Medulla oblongata (tissue), 1 donor: Measurements from ENCODE around the gene EXD3.
A peak's percentile ranks its signal among the peaks of the same experiment; 100 is the strongest.
"Not testable (repeated sequence)": the region's sequence is repeated elsewhere in the genome, so short reads cannot be mapped to it uniquely, and the experiment has no call there.

Experiments
- DNase-seq: peaks from one replicate; pipeline ENCODE4 v3.0.0-alpha.2; 2015; ENCODE audit errors: extremely low spot score

EXD3 gene, protein sequence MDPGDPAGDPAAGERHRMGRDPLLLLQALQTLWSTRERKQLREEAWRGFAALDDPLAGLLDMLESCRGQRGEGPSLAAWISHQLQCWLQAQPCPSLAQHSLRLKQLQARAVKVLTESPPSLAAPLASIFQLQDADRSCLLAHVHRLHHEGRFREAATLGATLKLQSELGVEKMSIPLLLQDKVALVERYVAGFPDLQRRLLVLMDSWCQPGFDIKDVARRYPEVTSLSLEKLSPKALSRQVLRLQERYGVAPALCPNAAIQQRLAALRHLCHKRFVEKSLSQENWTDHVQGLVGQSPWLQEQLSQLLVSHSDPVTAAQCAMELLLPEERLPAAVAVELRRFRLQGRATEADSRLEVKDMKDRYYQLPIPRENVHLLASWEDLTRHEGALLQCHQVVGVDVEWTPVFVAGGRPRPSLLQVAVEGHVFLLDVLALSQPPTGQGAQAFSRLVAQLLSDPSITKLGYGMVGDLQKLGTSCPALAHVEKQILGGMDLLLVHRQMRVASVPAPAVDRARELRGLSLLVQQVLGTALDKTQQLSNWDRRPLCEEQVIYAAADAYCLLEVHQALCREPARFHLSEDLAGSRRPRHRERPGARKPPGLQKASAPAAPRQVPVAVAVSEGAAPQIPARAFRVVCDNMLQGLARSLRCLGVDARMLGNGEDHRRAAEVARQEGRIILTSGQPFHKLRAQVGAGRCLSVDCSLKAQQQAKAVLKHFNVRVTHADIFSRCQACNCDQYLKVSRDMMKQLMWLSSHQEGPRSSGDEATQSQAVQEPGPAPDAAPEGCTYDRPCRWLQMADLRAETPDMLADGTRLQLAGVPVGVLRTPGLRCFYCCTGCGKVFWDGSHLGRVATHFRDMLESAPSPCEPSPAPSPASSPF

GRCh38 chr9:137422604-137423513 is at the start of gene EXD3, which contains the start of gene NOXA1:
TSS of gene EXD3 (minus strand) at chr9:137423162. CDS start at chr9:137395357, 27,805 bp downstream.
TSS of gene NOXA1 (plus strand) at chr9:137423393. CDS start at chr9:137423530, 137 bp downstream.
- DNase-seq, result peak; percentile 95

- DNase-seq, result no peak
These were observed 47.8 kb upstream of the EXD3 start for GRCh38 chr9:137470785-137471184.

DNA sequence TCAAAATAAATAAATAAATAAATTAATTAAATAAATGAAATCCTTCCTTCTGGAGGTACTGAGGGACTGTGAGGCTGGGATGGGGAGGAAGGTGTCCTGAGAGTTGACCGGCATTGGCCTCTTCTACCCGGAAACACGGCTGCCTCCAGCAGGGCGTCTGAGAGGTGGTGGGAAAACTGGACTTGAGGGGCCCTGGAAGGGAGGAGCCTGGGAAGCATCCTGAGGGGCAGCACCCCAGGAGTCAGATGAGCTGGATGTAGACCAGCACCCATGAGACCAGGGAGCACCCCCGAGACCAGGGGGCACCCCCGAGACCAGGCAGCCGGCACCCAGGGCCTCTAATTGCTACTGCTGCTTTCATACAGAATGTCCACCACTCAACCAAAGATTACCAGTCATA is 44.9 kb upstream of the EXD3 start:
- DNase-seq, result no peak

- no peak for DNase-seq
These were observed 44.2 kb upstream of the EXD3 start for GRCh38 chr9:137467161-137467581.

DNA sequence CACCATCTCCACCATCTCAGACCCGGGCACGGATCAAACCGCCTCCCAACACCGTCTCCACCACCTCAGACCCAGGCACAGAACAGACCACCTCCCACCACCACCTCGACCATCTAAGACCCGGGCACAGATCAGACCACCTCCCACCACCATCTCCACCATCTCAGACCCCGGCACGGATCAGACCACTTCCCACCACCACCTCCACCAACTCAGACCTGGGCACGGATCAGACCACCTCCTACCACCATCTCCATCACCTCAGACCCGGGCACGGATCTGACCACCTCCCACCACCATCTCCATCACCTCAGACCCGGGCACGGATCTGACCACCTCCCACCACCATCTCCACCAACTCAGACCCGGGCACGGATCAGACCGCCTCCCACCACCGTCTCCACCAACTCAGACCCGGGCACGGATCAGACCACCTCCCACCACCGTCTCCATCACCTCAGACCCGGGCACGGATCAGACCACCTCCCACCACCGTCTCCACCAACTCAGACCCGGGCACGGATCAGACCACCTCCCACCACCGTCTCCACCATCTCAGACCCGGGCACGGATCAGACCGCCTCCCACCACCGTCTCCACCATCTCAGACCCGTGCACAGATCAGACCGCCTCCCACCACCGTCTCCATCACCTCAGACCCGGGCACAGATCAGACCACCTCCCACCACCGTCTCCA is 43.6 kb upstream of the EXD3 start:
- not testable (repeated sequence) for DNase-seq

GRCh38 chr9:137465720-137466388 is 42.9 kb upstream of the EXD3 start:
- no peak for DNase-seq

GRCh38 chr9:137465000-137465719 is 42.2 kb upstream of the EXD3 start:
- no peak for DNase-seq

GRCh38 chr9:137464291-137464999 is 41.5 kb upstream of the EXD3 start:
- DNase-seq, result no peak

GRCh38 chr9:137463931-137464290 is 40.9 kb upstream of the EXD3 start:
- DNase-seq, result no peak

- no peak for DNase-seq
These were observed 40.3 kb upstream of the EXD3 start for GRCh38 chr9:137462986-137463930.

DNA sequence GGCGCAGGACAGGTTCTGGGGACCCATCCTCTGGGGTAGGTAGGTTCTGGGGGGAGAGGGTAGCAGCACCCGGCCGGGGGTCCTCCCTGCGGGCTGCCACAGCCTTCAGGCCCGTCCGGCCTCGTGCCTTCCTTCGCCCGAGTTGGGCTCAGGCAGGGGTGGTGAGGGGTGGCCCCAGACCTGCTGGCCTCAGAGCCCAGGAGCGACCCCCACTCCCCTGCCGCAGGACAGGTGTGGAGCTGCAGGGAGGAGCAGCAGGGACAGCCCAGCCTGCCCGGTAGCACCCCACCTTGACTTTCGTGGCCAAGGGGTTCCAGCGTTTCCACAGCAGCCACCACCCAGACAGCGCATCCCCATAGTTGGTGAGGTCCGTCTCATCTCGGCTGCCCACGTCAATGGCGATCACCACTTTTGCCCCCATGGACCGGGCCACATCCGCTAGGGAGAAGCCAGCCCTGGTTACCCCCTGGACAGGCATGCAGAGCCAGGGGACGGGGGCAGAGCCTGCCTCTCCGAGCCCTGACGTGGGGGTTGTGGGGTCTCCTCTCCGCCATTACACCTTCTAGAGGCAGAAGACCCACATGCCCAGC is 39.5 kb upstream of the EXD3 start:
- DNase-seq, result no peak

GRCh38 chr9:137461663-137462395 is 38.9 kb upstream of the EXD3 start:
- no peak for DNase-seq

DNA sequence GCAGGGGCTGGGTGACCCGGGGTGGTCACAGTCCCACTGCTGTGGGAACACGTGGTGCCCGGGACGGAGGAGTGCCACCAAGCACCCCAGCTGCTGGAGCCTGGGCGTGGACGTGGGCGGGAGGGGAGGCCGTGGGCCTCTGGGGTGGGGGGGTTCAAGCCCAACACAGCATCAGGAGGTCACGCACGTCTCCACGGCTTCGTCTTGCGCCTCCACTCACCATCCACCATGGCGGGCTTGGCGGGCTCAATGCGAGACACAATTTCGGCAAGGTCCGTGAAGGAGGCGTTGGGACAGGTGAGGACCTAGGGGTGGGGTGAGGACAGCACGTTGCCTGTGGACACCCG is 38.3 kb upstream of the EXD3 start:
- DNase-seq, result no peak

DNA sequence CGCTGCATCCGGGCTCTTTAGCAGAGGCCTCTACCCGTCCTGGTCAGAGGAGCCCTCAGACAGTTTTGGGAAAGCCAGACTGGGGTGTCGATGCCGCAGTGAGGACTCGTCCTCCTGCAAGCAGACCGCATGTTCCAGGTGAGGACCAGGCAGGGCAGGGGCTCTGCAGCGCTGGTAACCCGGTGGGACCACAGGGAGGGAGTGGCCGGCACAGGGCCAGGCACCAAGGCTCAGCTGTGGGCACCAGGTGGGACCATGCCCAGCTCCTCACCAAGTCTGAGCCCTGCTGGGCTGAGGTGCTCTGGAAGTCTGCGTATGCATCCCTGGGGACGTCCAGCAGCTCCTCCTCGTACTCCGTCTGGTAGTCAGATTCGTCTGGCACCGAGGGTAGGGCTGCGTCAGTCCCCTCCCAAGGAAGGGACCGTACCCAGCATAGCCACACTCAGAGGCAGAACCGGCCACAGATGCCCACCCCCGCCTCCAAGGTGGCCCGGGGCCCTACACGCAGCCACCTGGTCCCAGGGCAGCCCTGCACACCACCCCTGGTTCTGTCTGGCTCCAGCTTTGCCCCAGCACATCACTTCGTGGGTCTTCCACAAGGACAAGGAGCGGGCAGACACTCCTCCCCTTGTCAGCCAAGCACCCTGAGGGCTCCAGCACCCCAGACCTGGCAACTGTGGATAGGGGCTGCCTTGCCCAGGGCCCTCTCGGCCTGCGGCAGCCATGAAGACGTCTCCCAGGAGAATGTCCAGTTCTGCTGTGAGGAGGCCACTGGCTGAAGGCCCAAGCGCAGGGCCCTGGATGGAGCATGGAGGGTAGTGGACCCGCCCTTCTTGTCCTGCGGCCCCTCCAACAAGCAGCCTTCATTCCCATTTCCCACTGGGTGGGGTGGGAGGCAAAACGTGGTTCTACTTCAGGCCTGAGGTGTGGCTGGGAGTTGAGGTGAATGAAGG is 37.7 kb upstream of the EXD3 start:
- no peak for DNase-seq

DNA sequence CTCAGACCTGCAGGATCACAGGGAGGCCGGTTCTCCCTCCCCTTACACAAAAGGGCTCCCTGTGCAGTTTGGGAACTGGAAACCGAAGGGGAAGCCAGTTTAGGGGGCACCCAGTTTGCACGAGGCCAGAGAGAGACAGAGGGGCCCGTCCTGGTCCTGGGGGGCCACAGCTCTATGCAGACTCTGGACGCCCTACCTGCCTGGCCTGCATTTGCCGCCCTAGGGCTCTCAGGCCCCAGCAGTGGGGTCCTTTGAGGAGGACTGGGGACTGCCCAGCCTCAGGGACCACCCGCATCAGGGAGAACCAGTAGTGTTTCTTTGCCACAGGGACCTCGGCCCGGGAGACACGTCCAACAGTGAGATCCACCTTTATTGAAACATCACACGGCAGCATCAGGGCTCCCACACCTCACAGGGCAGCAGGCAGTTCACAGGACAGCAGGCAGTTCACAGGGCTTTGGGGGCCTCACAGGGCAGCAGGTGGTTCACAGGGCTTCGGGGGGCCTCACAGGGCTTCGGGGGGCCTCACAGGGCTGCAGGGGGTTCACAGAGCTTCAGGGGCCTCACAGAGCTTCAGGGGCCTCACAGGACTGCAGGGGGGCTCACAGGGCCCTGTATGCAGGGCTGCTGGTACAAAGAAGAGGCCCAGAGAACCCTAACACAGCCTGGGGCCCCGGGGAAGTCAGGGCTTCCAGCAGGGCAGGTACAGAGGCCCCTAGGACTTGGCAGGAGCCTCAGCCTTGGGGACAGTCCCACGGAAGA is 36.8 kb upstream of the EXD3 start:
- DNase-seq, result no peak
